Parathyroid adenoma (tissue), 2 donors: ENCODE results near the gene ACP2.

ENCODE experiments used
- H2AFZ ChIP-seq: fragments of 300-600 bp; sonication (generic); one replicate; pipeline ENCODE4 v1.7.0; 2017; ENCODE audit warnings: antibody characterized with exemption, mild to moderate bottlenecking
- H3K27ac ChIP-seq: fragments of 300-600 bp; sonication (generic); one replicate; pipeline ENCODE4 v1.7.0; 2017
- H3K27me3 ChIP-seq: fragments of 300-600 bp; sonication (generic); one replicate; pipeline ENCODE4 v1.7.0; 2017; ENCODE audit warnings: low read length; ENCODE audit not compliant: control insufficient read depth, insufficient read depth
- H3K36me3 ChIP-seq: fragments of 300-600 bp; sonication (generic); one replicate; pipeline ENCODE4 v1.7.0; 2017; ENCODE audit warnings: low read length; ENCODE audit not compliant: control insufficient read depth, insufficient read depth
- H3K4me1 ChIP-seq: fragments of 300-600 bp; sonication (generic); one replicate; pipeline ENCODE4 v1.7.0; 2017; ENCODE audit warnings: control low read depth
- H3K4me2 ChIP-seq: fragments of 300-600 bp; sonication (generic); one replicate; pipeline ENCODE4 v1.7.0; 2017; ENCODE audit warnings: low read length
- H3K4me3 ChIP-seq: fragments of 300-600 bp; sonication (generic); one replicate; pipeline ENCODE4 v1.7.0; 2017; ENCODE audit warnings: low read depth, low read length
- H3K79me2 ChIP-seq: fragments of 300-600 bp; sonication (generic); one replicate; pipeline ENCODE4 v1.7.0; 2017; ENCODE audit warnings: control low read depth
- H3K9ac ChIP-seq: fragments of 300-600 bp; sonication (generic); one replicate; pipeline ENCODE4 v1.7.0; 2017; ENCODE audit warnings: mild to moderate bottlenecking
- H3K9me3 ChIP-seq: fragments of 300-600 bp; sonication (generic); one replicate; pipeline ENCODE4 v1.7.0; 2017; ENCODE audit warnings: low read length; ENCODE audit not compliant: control insufficient read depth
- TF ChIP-seq, protein P1 (sequence below): fragments of 300-600 bp; sonication (generic); IDR thresholded peaks from one replicate; pipeline ENCODE4 v1.7.0; 2017; ENCODE audit warnings: antibody characterized with exemption, mild to moderate bottlenecking
- donor health status: primary hyperparathyroidism.

ACP2 gene

DNA sequence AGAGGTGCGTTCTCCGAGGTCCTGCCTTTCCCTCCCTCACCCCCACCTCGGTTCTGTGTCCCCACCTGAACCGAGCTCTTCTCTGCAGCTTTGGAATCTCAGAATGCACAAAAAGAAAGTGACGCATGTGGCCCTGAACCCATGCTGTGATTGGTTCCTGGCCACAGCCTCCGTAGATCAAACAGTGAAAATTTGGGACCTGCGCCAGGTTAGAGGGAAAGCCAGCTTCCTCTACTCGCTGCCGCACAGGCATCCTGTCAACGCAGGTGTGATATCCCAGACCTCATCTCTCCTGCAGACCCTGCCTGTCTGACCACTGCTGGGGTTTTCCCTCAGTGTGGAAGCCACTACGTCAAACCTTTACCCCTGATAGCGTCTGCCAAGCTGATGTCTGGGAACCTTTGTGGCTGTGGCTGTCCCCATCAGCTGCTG, 13.9 kb downstream of the ACP2 start:
- no peaks in the 10 kb centered on the region for H3K27me3 ChIP-seq
- H3K36me3 ChIP-seq = no peaks in the 10 kb centered on the region
- no peak overlapping the region for H3K9ac ChIP-seq
- TF ChIP-seq, protein P1, sequence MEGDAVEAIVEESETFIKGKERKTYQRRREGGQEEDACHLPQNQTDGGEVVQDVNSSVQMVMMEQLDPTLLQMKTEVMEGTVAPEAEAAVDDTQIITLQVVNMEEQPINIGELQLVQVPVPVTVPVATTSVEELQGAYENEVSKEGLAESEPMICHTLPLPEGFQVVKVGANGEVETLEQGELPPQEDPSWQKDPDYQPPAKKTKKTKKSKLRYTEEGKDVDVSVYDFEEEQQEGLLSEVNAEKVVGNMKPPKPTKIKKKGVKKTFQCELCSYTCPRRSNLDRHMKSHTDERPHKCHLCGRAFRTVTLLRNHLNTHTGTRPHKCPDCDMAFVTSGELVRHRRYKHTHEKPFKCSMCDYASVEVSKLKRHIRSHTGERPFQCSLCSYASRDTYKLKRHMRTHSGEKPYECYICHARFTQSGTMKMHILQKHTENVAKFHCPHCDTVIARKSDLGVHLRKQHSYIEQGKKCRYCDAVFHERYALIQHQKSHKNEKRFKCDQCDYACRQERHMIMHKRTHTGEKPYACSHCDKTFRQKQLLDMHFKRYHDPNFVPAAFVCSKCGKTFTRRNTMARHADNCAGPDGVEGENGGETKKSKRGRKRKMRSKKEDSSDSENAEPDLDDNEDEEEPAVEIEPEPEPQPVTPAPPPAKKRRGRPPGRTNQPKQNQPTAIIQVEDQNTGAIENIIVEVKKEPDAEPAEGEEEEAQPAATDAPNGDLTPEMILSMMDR = no peak
- no peak overlapping the region for H3K27ac ChIP-seq
- H3K9me3 ChIP-seq = no peaks in the 10 kb centered on the region
- H3K4me1 ChIP-seq = no peaks in the 10 kb centered on the region
- H3K79me2 ChIP-seq = no peaks in the 10 kb centered on the region
- H3K4me2 ChIP-seq = no peak overlapping the region
- H2AFZ ChIP-seq = no peak overlapping the region
- H3K4me3 ChIP-seq = no peak overlapping the region

DNA sequence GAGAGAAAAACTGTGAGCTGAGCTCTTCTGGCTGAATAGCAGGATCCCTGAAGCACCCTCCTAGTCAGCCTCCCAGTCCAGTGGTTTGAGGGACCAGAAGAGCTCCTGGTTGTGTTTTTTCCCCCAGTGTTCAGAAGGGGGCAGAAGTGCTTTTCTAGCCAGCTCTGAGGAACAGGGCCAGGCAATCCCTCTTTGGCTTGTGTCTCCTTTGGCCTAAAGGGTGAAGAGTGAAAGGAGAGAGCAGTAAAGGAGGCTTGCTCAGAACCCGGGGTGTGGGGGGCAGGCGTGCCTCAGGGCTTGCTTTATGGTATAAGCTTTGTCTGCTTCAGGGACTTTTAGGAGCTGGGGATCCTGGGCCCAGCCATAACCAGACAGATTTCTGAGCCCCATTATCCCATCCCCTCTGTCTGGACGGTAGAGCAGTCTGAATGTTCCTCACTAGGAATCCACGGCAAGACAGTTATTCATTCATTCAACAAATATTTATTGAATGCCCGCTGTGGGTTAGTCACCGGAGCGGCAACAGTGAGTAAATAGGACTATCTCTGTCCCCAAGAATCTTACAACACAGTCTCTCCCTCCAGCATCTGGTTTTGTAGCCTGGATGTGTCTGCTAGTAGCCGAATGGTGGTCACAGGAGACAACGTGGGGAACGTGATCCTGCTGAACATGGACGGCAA, 14.5 kb downstream of the ACP2 start:
- H3K4me2 ChIP-seq = no peak overlapping the region
- no peaks in the 10 kb centered on the region for H3K36me3 ChIP-seq
- no peak overlapping the region for H2AFZ ChIP-seq
- TF ChIP-seq, protein P1 = no peak
- no peak overlapping the region for H3K9ac ChIP-seq
- no peaks in the 10 kb centered on the region for H3K4me1 ChIP-seq
- H3K27ac ChIP-seq = no peak overlapping the region
- H3K9me3 ChIP-seq = no peaks in the 10 kb centered on the region
- no peak overlapping the region for H3K4me3 ChIP-seq
- no peaks in the 10 kb centered on the region for H3K79me2 ChIP-seq
- no peaks in the 10 kb centered on the region for H3K27me3 ChIP-seq

DNA sequence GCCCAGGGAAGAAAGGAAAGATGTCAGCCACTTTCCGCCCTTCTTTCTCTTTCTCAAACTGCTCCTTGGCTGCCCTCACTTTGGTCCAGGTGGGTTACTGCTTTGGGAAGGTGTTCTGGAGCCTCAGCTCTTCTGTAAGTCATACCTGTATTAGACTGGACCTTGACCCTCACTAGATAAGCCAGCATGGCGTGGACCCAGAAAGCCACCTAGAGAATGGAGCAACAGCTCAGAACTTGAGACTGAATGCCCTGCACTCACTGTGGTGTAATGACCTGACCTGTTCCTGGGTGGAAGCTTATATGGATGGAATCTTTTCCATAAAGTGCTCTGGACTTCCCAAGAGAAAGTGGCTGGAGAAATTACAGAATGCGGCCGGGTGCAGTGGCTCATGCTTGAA, 15.6 kb downstream of the ACP2 start:
- Histone ChIP-seq H3K4me2 (no peak overlapping the region), H2AFZ (no peak overlapping the region), H3K9me3 (no peaks in the 10 kb centered on the region), H3K27ac (no peak overlapping the region), H3K27me3 (no peaks in the 10 kb centered on the region), H3K4me3 (no peak overlapping the region), H3K79me2 (no peaks in the 10 kb centered on the region), H3K4me1 (no peaks in the 10 kb centered on the region), H3K36me3 (no peaks in the 10 kb centered on the region), H3K9ac (no peak overlapping the region)
- TF ChIP-seq, protein P1 = no peak

DNA sequence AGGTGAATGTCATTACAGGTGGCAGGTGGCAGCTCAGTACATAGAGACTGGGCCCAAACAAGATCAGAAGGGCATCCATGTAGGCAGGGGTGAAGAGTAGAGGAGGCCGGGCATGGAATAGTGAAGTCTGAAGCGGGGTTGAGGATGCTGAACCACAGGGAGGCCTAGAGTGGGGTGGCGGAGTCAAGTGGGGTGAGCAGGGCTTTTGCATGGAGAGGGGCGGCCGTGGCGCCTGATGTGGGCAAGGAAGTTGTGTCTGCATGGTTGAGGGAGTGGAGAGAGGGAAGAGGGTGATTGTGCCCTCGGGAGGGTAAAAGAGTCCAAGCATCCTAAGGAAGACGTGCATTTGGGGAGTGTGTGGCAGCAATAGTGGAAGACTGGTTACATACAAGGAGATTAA, 19.5 kb downstream of the ACP2 start:
- Histone ChIP-seq H3K36me3 (no peaks in the 10 kb centered on the region), H3K27me3 (no peaks in the 10 kb centered on the region), H3K4me1 (no peaks in the 10 kb centered on the region), H3K9me3 (no peaks in the 10 kb centered on the region), H2AFZ (no peak overlapping the region), H3K4me2 (no peak overlapping the region), H3K4me3 (no peak overlapping the region), H3K27ac (no peak overlapping the region), H3K79me2 (no peaks in the 10 kb centered on the region), H3K9ac (no peak overlapping the region)
- TF ChIP-seq, protein P1 = no peak
